HG02759 (cell line): Measurements from ENCODE around the gene NBR1.
"Not testable (repeated sequence)": the region's sequence is repeated elsewhere in the genome, so short reads cannot be mapped to it uniquely, and the experiment has no call there.

Experiments used
- ATAC-seq: cut with Tn5 transposase; IDR thresholded peaks from one replicate; pipeline ENCODE4 v1.9.1; 2021; ENCODE audit warnings: mild to moderate bottlenecking, moderate library complexity; ENCODE audit not compliant: unreplicated experiment

The NBR1 gene

DNA sequence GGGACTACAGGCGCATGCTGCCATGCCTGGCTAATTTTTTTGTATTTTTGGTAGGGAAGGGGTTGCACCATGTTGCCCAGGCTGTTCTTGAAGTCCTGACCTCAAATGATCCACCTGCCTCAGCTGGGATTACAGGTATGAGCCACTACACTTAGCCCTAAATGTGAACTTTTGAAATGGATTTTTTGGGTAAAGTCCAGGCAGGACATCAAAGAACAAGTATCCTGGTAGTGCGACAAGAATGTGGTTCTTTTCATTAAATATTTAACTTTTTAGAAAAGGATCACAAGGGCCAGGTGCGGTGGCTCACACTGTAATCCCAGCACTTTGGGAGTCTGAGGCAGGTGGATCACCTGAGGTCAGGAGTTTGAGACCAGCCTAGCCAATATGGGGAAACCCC, 15.3 kb upstream of the NBR1 start:
- no peak for ATAC-seq

DNA sequence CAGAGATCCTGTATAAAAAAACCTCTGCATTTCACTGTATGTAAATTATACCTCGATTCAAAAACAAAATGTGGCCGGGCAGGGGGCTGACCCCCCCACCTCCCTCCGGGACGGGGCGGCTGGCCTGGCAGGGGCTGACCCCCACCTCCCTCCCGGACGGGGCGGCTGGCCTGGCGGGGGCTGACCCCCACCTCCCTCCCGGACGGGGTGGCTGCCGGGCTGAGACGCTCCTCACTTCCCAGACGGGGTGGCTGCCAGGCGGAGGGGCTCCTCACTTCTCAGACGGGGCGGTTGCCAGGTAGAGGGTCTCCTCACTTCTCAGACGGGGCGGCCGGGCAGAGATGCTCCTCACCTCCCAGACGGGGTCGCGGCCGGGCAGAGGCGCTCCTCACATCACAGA, 11.8 kb upstream of the NBR1 start:
- not testable (repeated sequence) for ATAC-seq

DNA sequence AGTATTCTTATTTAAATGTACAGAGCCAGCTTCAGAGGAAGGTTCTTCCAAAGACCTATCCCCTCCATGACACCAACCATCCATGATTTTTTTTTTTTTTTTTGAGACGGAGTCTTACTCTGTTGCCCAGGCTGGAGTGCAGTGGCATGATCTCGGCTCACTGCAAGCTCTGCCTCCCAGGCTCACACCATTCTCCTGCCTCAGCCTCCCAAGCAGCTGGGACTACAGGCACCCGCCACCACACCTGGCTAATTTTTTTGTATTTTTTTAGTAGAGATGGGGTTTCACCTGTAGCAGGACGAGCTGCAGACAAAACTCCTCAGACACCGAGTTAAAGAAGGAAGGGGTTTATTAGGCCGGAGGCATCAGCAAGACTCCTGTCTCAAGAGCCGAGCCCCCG, 11.1 kb upstream of the NBR1 start:
- ATAC-seq: not testable (repeated sequence)

DNA sequence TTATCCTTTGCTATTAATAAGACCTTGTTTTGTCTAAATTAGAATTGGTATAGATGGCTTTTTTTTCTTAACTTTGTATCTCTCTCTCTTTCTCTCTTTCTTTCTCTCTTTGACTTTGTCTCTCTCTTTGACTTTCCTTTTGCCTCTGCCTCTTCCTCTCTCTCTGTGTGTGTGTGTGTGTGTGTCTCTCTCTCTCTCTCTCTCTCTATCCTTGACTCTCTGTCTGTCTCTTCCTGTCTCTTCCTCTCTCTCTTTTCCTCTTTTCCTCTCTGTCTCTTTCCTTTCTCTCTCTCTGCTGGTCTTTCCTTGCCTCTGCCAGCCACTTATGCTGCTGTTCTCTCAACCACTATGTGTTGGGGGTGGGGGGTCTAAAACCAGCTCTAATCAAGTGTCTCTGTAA, 5.0 kb upstream of the NBR1 start:
- ATAC-seq: not testable (repeated sequence)

DNA sequence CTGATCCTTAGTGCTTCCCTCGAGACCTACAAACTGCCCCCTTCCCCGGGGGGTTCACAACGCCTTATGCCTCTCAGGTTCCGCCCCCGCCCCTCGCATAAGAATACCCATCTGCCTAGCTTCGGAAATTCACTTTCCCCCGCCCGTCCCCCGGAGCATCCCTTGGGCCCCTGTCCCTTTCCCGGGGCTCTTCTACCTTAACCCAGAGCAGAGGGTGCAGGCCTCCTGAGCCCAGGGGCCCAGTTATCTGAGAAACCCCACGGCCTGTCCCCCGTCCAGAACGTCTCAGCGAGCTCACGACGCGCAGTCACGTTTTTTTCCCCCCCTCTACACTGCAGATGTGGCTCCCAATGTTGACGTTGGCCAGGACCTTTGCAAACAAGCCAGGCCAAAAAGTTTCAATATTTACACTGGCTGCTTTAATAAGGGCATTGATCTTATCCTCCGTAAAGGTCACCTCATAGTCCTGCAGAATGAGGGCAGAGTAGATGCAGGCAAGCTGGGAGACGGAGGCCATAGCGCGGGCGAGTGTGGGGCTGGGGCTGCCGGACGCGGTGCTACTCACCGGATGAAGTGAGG, 1.4 kb upstream of the NBR1 start:
- peak; percentile 24 for ATAC-seq

DNA sequence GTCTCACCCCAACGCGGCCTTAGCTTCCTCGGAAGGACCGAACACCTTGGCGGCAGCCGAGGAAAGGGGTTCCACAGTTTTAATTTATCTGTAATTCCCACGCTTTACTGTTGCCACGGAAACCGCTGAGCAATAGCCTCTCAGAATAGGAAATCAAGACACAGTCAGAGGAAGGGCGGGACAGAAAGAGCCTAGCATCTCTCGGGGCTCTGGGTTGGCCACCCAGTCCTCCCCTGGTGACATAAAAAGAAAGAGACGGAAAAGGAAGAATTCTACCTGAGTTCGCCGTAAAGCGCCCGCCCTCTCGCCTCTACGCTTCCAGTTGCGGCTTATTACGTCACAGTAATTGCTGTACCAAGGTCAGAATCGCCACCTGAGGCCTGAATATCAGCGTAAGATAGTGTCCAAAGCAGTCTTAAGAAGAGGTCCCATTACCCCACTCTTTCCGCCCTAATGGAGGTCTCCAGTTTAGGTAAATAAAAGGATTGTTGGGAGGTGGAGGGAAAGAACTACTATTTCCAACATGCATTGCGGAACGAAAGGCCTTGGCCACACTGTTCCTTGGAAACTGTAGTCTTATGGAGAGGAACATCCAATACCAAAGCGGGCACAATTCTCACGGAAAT, 761 bp upstream of the NBR1 start:
- ATAC-seq: peak; percentile 69

DNA sequence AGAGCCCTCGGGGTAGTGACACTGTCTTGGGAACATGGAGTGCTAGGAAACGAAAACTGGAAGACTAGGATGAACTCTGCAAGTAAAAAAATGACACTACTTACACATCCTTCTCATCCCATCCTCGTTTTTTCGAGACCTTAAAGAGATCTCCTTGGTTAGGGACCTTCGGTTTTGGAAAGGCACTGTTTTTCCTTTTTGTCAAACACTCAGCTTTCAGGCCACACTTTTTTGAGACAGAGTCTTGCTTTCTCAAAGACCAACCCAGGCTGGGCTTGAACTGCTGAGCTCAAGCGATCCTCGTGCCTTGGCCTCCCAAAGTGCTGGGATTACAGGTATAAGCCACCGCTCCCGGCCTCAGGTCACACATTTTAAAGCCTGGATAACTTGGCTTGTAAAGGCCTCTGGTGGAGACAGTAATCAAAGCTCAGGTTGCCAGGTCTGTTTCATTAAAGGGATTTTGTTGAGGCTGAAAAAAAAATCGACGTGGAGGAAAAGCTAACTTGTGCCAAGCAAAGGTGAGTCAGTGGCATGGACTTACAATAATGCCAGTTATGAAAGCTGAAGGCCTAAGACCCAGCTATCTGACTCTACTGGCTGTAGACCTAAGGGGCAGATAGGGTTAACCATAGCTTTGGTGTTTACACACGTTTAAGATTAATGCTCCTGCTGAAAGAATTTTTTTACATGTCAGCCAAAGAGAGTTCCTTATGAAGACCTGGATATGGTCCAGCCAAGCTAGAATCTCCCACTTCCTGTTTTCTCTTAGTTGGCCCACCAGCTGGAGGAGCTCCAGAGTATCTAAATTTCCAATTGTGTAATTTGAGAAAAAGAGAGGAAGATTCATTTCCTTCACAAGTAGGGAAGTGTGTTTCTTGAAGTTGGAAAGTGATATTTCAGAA, 823 bp downstream of the NBR1 start:
- no peak for ATAC-seq

DNA sequence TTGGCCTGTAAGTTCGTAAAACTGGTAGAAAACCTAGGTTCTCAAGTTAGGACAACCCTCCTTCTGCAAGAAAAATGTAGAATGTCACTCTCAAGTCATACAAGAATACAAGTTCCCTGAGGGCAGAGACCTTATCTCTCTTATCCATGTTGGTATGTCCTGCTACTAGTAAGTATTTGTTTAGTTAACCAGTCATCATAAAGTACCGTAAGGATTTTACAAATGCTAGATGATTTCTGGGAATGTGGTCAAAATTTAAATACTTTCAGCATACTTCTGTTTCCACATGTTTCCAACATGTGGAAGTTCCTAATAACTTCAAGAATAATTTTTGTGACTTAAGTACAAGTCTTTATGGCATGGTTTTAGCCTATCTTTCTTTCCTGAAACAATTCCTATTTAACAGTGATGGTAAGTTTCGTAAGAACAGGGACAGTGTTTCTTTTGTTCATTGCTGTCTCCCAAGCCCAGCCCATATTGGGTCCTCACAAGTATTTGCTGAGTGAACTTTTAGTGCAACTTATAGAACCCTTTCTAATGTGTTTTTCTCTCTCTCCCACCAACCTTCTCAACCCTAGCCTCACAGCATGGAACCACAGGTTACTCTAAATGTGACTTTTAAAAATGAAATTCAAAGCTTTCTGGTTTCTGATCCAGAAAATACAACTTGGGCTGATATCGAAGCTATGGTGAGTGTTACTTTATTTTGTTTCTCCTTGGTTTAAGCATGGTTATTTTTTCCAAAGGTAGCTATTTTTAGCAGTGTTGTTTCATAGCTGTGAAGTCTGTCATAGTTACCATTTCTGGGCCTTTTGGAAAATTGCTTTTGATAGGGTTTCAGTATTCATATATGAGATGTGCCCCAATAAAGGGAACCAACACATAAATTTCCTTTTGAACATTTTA, 4.5 kb downstream of the NBR1 start:
- ATAC-seq: no peak

DNA sequence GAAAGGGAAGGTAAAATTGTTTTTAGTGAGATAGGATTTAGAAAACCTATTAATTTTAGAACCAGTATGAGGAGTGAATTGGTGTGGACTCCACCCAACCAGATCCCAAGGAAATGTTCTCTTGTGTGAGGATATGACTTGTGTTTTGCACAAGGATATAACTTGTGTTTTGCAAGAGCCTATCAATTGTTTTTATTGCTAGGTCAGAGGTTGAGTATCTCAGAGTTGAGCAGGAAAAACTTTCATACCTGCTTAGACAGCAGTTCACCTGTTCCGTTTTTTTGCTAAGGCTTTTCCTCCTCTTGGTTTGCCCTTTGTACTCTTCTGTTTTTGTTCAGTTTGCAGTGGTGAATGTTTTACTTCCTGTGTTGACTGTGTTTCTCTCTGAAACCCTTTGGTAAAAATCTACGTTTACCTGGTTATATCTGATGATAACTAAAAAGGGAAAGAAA, 5.1 kb downstream of the NBR1 start:
- no peak for ATAC-seq

DNA sequence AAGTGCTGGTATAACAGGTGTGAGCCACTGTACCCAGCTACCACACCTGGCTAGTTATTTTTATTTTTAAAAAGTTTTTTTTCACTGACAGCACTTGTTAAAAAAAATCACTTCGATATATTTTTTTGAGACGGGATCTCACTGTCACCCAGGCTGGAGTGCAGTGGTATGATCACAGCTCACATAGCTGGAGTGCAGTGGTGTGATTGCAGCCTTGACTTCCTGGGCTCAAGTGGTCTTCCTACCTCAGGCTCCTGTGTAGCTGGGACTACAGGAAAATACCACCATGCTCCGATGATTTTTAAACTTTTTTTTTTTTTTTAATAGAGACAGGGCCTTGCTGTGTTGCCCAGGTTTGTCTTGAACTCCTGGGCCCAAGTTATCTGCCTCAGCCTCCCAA, 12.9 kb downstream of the NBR1 start:
- no peak for ATAC-seq

DNA sequence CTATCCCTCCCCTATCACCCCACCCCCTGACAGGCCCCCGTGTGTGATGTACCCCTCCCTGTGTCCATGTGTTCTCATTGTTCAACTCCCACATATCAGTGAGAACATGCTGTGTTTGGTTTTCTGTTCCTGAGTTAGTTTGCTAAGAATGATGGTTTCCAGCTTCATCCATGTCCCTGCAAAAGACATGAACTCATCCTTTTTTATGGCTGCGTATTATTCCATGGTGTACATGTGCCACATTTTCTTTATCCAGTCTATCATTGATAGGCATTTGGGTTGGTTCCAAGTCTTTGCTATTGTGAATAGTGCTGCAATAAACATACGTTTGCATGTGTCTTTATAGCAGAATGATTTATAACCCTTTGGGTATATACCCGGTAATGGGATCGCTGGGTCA, 15.6 kb downstream of the NBR1 start:
- not testable (repeated sequence) for ATAC-seq

DNA sequence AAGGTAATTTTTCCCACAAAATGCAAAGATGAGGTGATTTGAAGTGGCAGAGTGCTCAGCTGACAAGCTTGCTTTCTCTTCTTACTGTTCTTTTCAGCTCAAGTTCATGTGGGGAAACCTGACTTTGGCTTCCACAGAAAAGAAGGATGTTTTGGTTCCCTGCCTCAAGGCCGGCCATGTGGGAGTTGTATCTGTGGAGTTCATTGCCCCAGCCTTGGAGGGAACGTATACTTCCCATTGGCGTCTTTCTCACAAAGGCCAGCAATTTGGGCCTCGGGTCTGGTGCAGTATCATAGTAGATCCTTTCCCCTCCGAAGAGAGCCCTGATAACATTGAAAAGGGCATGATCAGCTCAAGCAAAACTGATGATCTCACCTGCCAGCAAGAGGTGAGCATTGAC, 22.2 kb downstream of the NBR1 start:
- no peak for ATAC-seq

DNA sequence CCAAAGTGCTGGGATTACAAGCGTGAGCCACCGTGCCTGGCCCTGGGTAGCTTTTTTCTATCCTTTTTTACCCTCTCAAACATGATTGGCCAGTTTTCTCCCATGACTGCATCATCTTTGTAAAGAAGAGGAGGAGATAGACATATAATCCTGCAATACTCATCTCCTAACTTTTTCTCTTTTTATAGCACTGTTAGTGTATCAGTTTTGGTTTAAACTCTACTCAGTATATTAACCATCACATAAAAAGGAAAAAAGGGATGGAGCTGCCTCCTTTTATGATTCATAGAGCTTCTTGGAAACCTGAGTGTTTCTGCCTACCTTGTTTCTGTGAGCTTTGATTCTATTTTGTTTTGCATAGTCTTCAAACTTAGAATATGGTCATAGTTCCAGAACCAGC, 28.6 kb downstream of the NBR1 start:
- no peak for ATAC-seq

DNA sequence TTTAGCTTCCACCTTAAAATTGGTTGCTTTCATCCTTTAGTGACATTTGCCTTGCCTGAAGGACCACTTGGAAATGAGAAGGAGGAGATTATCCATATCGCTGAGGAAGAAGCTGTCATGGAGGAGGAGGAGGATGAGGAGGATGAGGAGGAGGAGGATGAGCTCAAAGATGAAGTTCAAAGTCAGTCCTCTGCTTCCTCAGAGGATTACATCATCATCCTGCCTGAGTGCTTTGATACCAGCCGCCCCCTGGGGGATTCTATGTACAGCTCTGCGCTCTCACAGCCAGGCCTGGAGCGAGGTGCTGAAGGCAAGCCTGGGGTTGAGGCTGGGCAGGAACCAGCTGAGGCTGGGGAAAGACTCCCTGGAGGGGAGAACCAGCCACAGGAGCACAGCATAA, 29.1 kb downstream of the NBR1 start:
- ATAC-seq: no peak

DNA sequence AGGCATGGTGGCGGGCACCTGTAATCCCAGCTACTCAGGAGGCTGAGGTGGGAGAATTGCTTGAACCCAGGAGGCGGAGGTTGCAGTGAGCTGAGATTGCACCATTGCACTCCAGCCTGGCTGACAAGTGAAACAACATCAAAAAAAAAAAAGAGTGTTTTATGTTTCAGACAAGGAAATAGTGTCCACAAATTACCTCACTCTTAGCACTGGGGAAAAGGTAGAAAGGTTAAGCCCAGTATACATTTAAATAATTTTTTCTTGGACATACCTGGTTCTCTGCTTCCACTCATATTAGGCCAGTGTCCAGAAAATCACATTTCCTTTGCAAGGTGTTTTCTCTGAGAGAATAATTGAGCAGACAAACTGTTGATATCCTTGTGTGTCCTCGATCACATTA, 32.0 kb downstream of the NBR1 start:
- ATAC-seq: not testable (repeated sequence)

DNA sequence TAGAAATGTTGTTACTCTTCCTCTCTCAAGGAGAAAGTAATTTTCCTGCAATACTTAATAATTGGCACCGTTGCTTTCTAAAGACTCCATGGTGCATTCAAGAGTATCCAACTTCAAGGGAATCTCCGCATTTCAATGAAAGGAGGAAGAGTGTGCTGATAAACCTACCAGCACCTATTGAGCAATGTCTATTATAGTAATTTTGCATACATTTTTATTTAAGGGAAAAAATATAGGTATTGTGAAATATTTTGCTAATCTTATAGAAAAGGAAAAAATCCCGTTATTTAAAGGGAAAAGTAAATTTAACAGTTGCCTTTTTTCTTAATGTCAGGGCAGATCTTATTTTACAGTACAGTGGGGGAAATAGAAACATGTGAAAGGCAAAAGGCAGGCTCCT, 39.6 kb downstream of the NBR1 start:
- ATAC-seq: no peak

DNA sequence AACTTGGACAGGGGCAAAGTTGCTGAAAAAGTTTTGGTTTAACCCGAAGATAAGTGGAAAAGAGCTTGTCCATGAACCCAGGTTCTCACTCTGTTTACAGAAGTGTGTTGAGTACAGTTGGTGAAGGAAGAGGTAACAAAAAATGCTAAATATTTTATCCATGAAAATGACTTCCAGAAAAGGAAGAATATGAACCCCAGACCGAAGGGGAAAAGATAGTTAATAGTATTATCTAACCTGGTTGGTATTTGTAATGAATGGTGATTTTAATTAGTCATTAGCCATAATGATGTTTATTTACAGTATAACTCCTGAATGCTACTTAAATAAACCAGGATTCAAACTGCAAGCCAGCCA, 40.1 kb downstream of the NBR1 start:
- ATAC-seq: no peak

DNA sequence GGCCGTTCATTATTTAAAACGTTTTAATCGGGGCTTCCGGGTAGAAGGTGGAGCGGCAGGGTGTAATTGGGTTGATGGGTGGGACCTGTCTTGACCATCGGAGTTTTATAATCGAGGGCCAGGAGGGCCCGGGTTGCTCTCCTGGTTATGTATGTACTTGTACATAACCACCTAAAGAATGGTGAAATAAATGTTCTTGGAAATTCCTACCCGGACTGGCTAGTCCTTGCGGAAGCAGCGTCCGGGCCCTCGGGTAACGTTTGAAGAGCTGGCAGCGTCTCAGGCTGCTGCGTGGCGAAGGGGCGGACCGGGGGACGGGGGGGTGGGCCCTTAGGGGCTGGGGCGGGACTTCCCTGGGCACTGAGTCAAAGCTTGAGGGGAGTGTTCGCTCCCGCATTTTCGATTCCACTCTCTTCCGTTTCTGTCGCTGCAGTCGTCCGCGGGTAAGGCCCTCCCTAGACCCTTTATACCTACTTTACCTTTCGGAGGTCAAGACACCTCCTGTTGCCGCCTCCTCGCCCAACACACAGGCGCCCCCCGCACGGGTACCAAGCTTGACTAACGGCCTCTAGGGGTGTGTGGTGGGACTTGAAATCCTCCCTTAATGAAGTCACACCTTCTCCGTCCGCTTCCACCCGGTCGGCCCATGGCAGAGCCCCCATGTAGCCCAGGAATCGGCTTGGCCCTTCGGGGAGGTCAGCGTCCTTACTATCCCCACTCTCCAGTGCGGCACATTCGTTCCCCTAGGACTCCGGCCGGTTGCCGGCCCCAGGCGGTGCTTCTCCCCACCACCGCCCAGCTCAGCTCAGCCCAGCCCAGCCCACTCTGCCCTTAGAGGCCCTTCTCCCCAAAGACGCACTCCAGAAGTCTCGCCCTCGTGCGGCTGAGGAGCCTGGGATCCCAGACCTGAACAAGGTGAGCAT, 40.7 kb downstream of the NBR1 start, which contains the start of gene TMEM106A:
Gene TMEM106A (plus strand): TSS at position 396 of the 923 bp plus-strand sequence. CDS start 1,167 bp downstream, outside the sequence.
- ATAC-seq: peak; percentile 76

DNA sequence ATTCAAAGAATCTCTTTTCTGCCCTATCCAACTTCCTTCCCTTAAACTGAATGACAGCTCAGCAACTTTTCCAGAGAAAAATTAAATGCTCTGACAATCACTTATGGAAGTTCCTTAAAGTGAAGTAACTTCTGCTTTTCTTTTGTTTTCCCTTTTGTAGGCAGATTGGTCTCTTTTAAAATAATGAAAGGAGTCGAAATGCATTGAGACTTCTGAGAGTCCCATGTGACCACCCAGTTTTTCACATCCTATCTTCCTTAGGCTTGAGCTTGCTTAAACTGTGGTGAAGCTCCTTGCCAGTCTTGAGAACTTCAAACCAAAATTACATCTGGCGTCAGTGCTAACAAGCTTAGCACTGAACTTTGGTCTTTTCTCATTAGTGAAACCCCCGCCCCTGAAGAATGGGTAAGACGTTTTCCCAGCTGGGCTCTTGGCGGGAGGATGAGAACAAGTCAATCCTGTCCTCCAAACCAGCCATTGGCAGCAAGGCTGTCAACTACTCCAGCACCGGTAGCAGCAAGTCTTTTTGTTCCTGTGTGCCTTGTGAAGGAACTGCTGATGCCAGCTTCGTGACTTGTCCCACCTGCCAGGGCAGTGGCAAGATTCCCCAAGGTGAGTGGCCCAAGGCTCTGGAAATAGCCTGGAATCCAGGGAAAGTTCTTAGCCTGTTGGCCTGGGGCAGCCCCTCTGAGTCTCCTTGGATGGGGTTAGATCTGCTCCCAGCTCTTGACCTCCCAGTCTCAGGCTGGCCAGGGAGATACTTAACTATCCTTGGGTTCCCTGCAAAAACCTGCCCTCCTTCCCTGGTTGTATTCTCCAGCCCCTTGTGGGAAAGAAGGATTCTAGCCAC, 41.9 kb downstream of the NBR1 start:
- ATAC-seq: no peak
